Mesangial cell (primary cell): Measurements from ENCODE around the gene DOLK. TPM values are rescaled to one million over a fixed set of nuclear protein-coding genes. Genes with fewer than 3 reads are reported as not detected.

Experiments used
- total RNA-seq: library from RNA; depleted of rRNA; stranded (reverse); fragments of >200 nt; gene quantifications from 2 replicates; pipeline ENCODE4 v1.2.3, GENCODE V29; 2015

DOLK gene
- 26.7 and 27.7 TPM in 2 replicates for total RNA-seq

GRCh38 chr9:128947527-128948301, at the start of gene DOLK, which contains the start of gene NUP188:
Gene DOLK, minus strand, starts transcription at chr9:128947603. Its CDS starts 300 bp downstream, at chr9:128947303.
Gene NUP188, plus strand, starts transcription at chr9:128947699. Its CDS starts 21 bp downstream, at chr9:128947720.

GRCh38 chr9:128920381-128921058, 26.9 kb downstream of the DOLK start, which contains the start of gene PHYHD1:
Gene PHYHD1, plus strand, starts transcription at chr9:128920982. Its CDS starts 1,342 bp downstream, at chr9:128922324.

Other genes starting within 250 kb of the DOLK start
- gene PKN3, start 245.1 kb downstream of the DOLK start, total RNA-seq = 7.6 and 23.8 TPM in 2 replicates
- 111 and 159 TPM in 2 replicates for gene ZDHHC12, start 223.5 kb downstream of the DOLK start, total RNA-seq
- 24.0 and 72.0 TPM in 2 replicates for gene ZER1, start 175.7 kb downstream of the DOLK start, total RNA-seq
- 13.7 and 18.9 TPM in 2 replicates for gene TBC1D13, start 160.3 kb downstream of the DOLK start, total RNA-seq
- 32.8 and 39.4 TPM in 2 replicates for gene ENDOG, start 129.1 kb downstream of the DOLK start, total RNA-seq
- 31.1 and 43.5 TPM in 2 replicates for gene SPOUT1, start 117.8 kb downstream of the DOLK start, total RNA-seq
- 14.5 and 15.1 TPM in 2 replicates for gene KYAT1, start 65.7 kb downstream of the DOLK start, total RNA-seq
- gene LRRC8A, start 65.5 kb downstream of the DOLK start, total RNA-seq = 66.5 and 72.4 TPM in 2 replicates
- gene PHYHD1, start 26.6 kb downstream of the DOLK start, total RNA-seq = 6.0 and 24.7 TPM in 2 replicates
- gene NUP188, start 96 bp upstream of the DOLK start, total RNA-seq = 30.3 and 77.1 TPM in 2 replicates
- 56.5 and 82.0 TPM in 2 replicates for gene SH3GLB2, start 80.7 kb upstream of the DOLK start, total RNA-seq
- gene MIGA2, start 89.0 kb upstream of the DOLK start, total RNA-seq = 21.2 and 22.8 TPM in 2 replicates
- 14.8 and 22.3 TPM in 2 replicates for gene DOLPP1, start 133.5 kb upstream of the DOLK start, total RNA-seq
- 36.7 and 71.2 TPM in 2 replicates for gene CRAT, start 163.2 kb upstream of the DOLK start, total RNA-seq
- 165 and 314 TPM in 2 replicates for gene PTPA, start 163.8 kb upstream of the DOLK start, total RNA-seq
- 31.3 and 152 TPM in 2 replicates for gene IER5L, start 230.7 kb upstream of the DOLK start, total RNA-seq